ENCODE measurements around the gene LRRC2. TPM values are rescaled to one million over a fixed set of nuclear protein-coding genes. Genes with fewer than 3 reads are reported as not detected.

Gene LRRC2
- total and polyA plus RNA-seq, 9 of the 15 experiments (the other 6 are each of a cell fraction or from before 2014, with no cell fraction given) = 0.01 to 0.04 (median 0.03) TPM; not detected in 5

DNA sequence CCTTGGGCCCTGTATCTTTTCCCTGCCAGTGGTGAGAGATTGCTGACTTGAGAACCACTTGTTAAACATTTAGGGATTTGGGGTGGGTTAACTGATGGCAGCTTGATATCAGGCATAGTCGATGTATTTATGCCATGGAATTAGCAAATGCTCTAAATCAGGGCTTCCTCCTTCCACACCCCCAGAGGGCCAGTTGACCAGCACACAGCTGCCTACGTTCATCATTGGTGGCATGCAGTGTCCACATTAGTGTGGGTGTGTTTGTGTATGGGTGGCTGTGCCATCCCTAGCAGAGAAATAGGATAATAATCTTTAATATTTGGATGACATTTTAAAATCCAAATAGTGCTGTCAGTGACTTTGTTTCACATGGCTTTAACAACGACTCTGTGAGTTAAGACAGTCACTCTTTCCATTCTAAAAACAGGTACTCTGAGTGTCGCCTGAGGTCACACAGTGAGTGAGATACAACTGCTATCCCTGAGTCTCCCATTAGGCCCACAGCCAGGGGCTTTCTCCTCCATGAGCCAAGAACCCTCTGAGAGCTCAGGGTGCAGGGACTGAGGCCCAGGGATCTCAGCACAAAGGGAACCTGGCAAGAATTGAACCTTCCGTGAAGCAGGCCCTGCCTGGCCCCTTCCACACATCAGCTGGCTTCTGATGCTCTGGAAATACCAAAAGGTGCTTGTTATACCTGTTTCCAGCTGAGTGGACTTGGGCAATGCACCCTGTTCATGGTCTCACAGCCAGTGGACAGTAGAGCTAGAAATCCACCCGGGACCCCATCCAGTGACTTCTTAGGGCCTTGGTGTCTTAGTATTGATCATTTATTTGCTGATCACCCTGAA is 97.1 kb downstream of the LRRC2 start:
- in situ Hi-C loops (cut with MboI) (no loop called here), intact Hi-C loops (cut with micrococcal nuclease) (no loop called here)
- Histone ChIP-seq H2AFZ (ENCODE audit: low read depth, low read length) (no peak overlapping the region), H3K4me2 (ENCODE audit: insufficient read depth, low read length) (no peak overlapping the region), H4K20me1 (replicated peaks; ENCODE audit: control insufficient read depth, insufficient read depth, low read length) (no peaks in the 10 kb centered on the region), H3K36me3 (ENCODE audit: control insufficient read depth, insufficient read depth, low read length) (no peaks in the 10 kb centered on the region), H3K9me1 (ENCODE audit: control insufficient read depth, insufficient read depth, low read length) (no peaks in the 10 kb centered on the region), H3K9ac (ENCODE audit: insufficient read depth in 1 of 2, low read depth in 2 of 2, low read length in 2 of 2) (no peak overlapping the region), H3K4me1 (replicated peaks in 1 of 2; ENCODE audit: control insufficient read depth in 2 of 2, insufficient read depth in 2 of 2, low read length in 2 of 2) (peaks cover 0 to 6% of the 10 kb centered on the region in 2 experiments; a peak in 1 of 5 replicates), H3K9me3 (replicated peaks; ENCODE audit: control insufficient read depth, insufficient read depth, low read depth, low read length) (no peaks in the 10 kb centered on the region), H3K4me3 (no peak overlapping the region), H3K27ac (ENCODE audit: extremely low read depth, low read depth, low read length) (no peak overlapping the region), H3K79me2 (ENCODE audit: control insufficient read depth, insufficient read depth, low read length) (no peaks in the 10 kb centered on the region), H3K27me3 (ENCODE audit: control insufficient read depth in 2 of 2, insufficient read depth in 2 of 2, low read length in 2 of 2) (peaks cover 15 to 81% of the 10 kb centered on the region in 2 experiments)
- ChIA-PET CTCF (ENCODE audit: low intra/inter-chr PET ratio) (interaction anchor here (0.6 kb wide), 1 partner anchor 95 kb away, joined by 3 read pairs; no protein-coding TSS in a partner anchor), POLR2A (interaction anchor here (0.6 to 1.3 kb wide), 3 partner anchors 15 to 26 kb away, joined by 4 to 6 read pairs (median 4); no protein-coding TSS in a partner anchor)
- under 1% methylated on average over 6 of the region's 6 CpGs for WGBS (ENCODE audit: insufficient coverage, low coverage, missing lambda C conversion rate)
- no peak for FAIRE-seq
- TF ChIP-seq CTBP1 (IDR thresholded peaks at IDR 0.05; ENCODE audit: borderline replicate concordance) (no peak), RHOXF2B (CRISPR knock-in tag; conservative IDR thresholded peaks at IDR 0.05) (no peak), TSC22D4 (tag; IDR thresholded peaks at IDR 0.05) (no peak), ELF2 (CRISPR knock-in tag; IDR thresholded peaks at IDR 0.05) (no peak), SIX5 (IDR thresholded peaks at IDR 0.05; ENCODE audit: borderline replicate concordance in 1 of 2, insufficient read depth in 1 of 2, low read depth in 1 of 2, low read length in 2 of 2) (no peak), JUND (IDR thresholded peaks at IDR 0.05; ENCODE audit: borderline replicate concordance, low read depth, low read length) (no peak), JUND (tag; IDR thresholded peaks at IDR 0.05; ENCODE audit: borderline replicate concordance, low read depth, low read length) (no peak), ETV5 (CRISPR knock-in tag; IDR thresholded peaks at IDR 0.05; ENCODE audit: low read depth) (no peak), MTA1 (IDR thresholded peaks at IDR 0.05; ENCODE audit: borderline replicate concordance) (no peak), NFRKB (IDR thresholded peaks at IDR 0.05; ENCODE audit: low read depth) (no peak), PRPF4 (IDR thresholded peaks at IDR 0.05; ENCODE audit: insufficient read depth, low read depth, low read length, poor library complexity, severe bottlenecking) (no peak)
- TF ChIP-seq, protein P1, sequence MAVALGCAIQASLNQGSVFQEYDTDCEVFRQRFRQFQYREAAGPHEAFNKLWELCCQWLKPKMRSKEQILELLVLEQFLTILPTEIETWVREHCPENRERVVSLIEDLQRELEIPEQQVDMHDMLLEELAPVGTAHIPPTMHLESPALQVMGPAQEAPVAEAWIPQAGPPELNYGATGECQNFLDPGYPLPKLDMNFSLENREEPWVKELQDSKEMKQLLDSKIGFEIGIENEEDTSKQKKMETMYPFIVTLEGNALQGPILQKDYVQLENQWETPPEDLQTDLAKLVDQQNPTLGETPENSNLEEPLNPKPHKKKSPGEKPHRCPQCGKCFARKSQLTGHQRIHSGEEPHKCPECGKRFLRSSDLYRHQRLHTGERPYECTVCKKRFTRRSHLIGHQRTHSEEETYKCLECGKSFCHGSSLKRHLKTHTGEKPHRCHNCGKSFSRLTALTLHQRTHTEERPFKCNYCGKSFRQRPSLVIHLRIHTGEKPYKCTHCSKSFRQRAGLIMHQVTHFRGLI (CRISPR knock-in tag; IDR thresholded peaks at IDR 0.05) = no peak
- TF ChIP-seq, protein P2, sequence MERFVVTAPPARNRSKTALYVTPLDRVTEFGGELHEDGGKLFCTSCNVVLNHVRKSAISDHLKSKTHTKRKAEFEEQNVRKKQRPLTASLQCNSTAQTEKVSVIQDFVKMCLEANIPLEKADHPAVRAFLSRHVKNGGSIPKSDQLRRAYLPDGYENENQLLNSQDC (CRISPR knock-in tag; IDR thresholded peaks at IDR 0.05) = no peak
- no peak for DNase-seq (ENCODE audit: extremely low read depth in 1 of 4, low spot score in 3 of 4)
- ATAC-seq = no peak
- no TSS peak for BruUV-seq (replicated peaks)
